A375 (cell line): Measurements from ENCODE around the gene BMP5. TPM values are rescaled to one million over a fixed set of nuclear protein-coding genes. Genes with fewer than 3 reads are reported as not detected.

Source experiments
- total RNA-seq: library from RNA; depleted of rRNA; stranded (reverse); fragments of >200 nt; shearing (Covaris generic); gene quantifications from 2 replicates; pipeline ENCODE4 v1.2.3, GENCODE V29; 2014; rRNA removed

Gene BMP5
- 0.04 and 0.05 TPM in 2 replicates for total RNA-seq

DNA sequence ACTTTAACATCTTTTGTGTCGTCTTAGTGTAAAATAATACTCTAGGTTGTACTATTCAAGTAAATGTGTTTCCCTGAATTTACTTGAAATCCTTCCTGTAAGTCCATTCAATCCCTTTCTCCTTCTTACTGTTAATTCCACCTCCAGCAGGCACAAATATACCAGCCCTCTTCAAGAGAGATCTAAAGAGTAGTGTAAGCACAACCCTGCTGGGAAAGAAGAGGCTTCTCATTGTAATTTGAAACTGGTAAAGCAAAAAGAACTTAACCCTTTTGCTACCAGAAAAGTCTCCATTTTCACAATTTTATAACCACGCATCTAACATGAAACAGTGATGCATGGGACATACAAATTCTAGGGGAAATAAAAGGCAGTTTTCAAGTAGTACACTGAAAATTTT is at the start of gene BMP5:
Gene BMP5 (minus strand): TSS at position 191 of the 400 bp plus-strand sequence. CDS start 725 bp downstream, outside the sequence.

